Posterior cingulate gyrus (tissue), 11 donors: Measurements from ENCODE around the gene LRIT1.
A peak's percentile ranks its signal among the peaks of the same experiment; 100 is the strongest.
"Not testable (repeated sequence)": the region's sequence is repeated elsewhere in the genome, so short reads cannot be mapped to it uniquely, and the experiment has no call there.

Experiments
- DNase-seq, 10 donors: peaks; one replicate each; pipeline versions ENCODE4 v3.0.0 to v3.0.0-alpha.2; 2020 to 2021; ENCODE audit warnings: mixed read lengths in 3 of 10
- intact Hi-C: fragments of 100-400 bp; cut with DNase I; formaldehyde crosslinking; loops from one replicate; pipeline ENCODE4 v1.15.1; 2023

Gene LRIT1, protein sequence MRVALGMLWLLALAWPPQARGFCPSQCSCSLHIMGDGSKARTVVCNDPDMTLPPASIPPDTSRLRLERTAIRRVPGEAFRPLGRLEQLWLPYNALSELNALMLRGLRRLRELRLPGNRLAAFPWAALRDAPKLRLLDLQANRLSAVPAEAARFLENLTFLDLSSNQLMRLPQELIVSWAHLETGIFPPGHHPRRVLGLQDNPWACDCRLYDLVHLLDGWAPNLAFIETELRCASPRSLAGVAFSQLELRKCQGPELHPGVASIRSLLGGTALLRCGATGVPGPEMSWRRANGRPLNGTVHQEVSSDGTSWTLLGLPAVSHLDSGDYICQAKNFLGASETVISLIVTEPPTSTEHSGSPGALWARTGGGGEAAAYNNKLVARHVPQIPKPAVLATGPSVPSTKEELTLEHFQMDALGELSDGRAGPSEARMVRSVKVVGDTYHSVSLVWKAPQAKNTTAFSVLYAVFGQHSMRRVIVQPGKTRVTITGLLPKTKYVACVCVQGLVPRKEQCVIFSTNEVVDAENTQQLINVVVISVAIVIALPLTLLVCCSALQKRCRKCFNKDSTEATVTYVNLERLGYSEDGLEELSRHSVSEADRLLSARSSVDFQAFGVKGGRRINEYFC

DNA sequence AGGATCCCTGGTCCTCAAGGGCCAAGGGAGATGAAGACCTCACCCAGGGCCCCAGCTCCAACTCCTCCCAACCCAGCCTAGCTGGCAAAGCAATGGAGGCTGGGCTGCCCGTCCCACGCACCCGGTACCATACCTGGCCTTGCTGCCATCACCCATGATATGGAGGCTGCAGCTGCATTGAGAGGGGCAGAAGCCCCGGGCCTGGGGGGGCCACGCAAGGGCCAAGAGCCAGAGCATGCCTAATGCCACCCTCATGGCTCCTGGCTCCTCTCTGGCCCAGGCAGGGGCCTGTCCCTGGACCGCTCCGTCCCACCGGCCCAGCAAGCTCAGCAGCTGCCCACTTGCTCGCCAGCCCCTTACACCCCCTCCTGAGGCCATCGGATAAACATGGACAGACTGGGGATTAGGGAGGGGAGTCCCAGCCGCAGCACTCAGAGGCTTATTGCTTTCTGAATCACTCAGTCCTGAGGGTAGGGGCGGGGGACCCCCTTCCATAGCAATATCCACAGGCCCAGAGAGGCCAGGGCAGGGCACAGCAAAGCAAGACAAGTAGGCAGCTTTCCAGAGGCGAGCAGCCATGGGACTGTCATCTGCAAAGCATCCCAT lies at the start of gene LRIT1:
Gene LRIT1, minus strand, starts transcription at position 362 of the 606 bp plus-strand sequence. Its CDS starts 107 bp downstream, at position 255.
- intact Hi-C loops = no loop called here
- no peak for DNase-seq

DNA sequence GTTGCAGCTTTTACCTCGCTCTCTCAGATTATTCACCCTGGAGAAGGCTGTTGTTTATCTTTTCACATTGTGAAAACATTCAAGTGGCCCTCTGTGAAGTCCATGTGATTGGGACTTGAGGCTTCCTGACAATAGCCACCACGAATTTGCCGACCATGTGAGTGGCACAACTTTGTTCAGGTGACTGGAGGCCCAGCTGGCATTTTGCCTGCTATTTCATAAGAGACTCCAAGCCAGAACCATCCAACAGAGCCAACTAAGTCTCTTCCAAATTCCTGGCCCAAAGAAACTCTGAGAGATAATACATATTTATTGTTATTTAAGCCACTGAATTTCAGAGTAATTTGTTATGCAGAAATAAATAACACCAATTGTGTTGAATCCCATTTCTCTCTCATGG lies 48.9 kb upstream of the LRIT1 start:
- DNase-seq = no peak
- intact Hi-C loops = no loop called here

DNA sequence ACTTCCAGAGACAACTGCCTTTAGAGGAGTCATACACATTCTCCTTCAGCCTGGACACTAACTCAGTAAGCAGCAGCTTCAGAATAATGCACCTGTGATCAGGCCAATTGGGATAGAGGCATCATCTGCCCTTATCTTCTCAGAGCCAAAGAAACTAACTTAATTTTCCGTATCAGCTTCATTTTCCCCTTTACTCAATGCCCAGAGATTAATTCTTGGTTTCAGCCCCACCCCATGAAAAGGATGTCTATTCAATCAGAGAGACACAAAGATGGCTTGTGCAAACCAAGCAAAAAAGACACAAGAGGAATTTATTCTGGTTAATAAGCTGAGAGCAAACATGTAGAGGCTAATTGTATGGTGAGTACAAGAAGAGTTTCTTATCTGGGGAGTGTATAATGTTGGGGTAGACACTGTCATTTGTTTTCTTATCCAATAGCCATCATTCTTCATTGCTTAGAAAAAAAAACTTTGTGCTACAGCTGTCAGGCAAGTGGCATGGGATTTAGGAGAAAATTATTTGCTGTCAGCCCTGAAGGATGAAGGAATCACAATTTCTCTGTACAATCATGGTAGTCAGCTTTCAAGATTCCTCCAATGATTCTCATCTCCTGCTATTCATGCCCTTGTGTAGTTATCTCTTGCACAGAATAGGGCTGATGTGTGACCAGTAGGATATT lies 48.3 kb upstream of the LRIT1 start:
- no peak for DNase-seq
- intact Hi-C loops = no loop called here

DNA sequence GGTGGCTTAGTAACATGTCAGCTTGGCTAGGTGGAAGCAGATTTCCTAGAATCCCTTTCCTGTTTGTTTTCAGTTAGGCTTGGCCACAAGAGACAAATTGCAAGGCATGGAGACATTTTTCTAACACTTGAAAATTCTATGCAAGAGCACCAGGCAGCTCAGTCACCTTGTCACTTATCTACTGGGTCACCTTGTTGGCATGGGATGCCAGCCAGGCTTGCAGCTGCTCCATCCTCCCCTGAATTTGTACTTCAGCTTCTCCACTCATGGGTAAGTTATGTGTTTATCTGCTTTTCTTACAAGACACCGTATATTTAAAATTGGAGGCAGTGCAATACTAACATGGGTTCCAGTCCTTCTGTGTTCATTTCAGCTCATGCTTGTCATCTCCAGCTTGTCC lies 46.8 kb upstream of the LRIT1 start:
- intact Hi-C loops = no loop called here

DNA sequence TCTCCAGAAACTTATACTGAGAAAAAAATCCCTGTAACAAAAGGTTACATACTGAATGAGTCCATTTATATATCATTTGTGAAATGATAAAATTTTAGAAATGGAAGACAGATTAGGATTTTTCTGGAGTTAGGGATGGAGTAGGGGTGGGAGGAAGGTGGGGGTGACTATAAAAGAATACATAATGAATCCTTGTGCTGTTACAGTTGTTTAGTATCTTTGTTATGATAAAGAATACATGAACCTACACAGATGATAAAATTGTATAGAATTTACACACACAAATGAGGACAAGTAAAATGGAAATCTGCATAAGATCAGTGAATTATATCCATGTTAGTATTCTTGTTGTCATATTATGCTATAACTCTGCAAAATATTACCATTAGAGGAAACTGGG lies 45.3 kb upstream of the LRIT1 start:
- intact Hi-C loops = no loop called here

More for the DNA sequence above, 46.8 kb upstream of the LRIT1 start:
- no peak for DNase-seq

DNA sequence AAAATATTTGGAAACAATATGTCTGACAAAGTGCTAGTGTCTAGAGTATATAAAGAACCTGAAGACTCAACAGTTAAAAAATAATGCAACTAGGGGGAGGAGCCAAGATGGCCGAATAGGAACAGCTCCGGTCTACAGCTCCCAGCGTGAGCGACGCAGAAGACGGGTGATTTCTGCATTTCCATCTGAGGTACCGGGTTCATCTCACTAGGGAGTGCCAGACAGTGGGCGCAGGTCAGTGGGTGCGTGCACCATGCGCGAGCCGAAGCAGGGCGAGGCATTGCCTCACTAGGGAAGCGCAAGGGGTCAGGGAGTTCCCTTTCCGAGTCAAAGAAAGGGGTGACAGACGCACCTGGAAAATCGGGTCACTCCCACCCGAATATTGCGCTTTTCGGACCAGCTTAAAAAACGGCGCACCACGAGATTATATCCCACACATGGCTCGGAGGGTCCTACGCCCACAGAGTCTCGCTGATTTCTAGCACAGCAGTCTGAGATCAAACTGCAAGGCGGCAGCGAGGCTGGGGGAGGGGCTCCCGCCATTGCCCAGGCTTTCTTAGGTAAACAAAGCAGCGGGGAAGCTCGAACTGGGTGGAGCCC lies 38.6 kb upstream of the LRIT1 start:
- intact Hi-C loops, DNase-seq: not testable (repeated sequence)

More for the DNA sequence above, 45.3 kb upstream of the LRIT1 start:
- DNase-seq = no peak

DNA sequence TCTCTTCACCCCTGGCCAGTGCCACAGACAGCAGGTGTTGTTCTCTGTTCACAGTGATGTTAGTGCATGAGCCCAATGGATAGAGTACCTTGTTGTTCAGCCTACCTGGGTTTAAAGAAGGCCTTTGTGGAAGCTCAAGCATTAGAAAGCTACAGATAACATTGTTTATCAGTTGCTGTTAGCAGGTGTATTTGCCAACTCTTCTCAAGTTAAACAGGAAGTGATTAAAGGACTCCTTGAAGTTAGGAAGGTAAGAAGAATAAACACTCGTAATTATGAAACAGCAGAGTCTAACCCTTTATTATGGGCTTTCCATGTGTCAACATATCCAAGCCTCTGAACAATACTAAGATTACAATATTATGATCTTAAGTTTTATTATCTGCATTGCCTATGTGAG lies 29.4 kb upstream of the LRIT1 start:
- intact Hi-C loops = no loop called here
- no peak for DNase-seq

DNA sequence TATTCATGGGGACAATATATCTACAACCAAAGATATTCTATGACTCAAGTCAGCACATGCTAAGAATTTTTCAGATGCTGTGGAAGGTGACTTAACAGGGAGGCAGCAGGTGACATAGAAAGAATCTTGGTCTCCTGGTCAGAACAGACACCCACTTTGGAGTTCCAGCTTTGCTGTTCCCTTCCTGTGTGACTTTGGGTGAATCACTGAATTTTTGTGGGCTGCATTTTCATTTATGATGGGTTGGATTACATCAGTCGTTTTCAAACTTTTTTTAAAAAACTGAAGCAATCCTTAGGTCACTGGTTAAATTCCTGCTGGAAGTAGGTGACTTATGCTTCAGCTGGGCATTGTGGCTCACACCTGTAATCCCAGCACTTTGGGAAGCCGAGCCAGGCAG lies 28.4 kb upstream of the LRIT1 start:
- DNase-seq = no peak
- intact Hi-C loops = no loop called here

DNA sequence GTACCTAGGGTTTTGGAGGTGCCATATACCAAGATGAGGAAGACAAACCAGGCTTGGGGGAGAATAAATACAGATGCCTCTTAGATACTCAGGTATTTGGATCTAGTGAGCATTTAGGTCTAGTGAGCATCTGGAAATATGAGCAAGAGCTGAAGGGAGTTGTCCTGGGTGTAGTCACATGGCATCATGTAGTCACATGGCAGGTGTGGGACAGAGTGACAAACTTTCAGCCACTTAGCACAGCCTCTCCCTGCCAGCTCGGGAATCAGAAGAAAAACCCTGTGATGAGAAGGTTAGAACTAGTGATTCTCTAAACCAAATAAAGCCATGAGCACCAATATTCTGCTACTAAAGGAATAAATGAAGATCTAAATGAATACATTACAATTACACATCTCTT lies 27.8 kb upstream of the LRIT1 start:
- no peak for DNase-seq
- intact Hi-C loops = no loop called here

DNA sequence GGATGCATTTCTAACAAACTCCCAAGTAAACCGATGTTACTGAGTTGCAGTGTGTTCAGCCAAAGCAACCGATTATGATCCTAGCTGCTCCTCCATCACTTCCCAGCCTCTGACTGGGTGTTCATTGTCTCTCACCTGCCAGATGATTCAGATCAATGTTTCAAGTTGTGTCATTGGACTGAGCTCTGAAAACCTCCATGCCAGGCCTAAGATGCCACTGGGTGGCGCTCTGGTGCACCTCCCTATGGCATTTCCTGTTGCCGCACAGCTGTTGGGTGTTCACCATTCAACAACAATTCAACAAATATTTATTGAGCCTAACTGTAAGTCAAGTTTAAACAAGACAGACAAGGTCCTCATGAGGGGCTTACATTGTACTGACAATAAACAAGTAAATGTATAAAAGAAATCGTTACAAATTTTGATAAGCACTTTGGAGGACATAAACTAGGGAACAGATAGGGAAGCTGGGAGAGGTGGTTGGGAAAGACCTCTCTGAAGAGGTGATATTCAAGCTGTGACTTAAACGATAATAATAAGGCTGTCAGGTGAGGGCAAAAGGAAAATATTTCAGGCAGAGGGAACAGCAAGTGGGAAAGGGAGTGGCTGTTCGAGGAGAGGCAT lies 26.3 kb upstream of the LRIT1 start:
- intact Hi-C loops = no loop called here
- DNase-seq = peak in 4 of 10 donors; percentile 38 to 91 (median 42)

DNA sequence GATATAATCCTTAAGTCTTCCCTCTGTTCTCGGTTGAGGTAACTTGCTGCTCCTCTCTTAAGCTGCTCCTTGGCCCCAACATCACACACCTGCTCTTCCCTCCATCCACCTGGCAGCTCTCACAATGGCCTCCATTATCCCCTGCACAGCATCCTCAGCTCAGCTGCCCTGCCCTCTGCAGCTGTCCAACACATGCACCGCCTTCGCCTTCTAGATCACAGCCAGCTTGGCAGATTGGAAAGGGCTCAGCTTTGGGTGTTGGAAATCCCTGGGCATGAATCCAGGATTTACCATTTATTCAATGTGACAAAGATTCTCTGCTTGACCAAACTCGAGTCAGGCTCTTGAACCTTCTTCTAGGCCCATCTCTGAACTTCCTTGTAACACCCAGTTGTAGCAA lies 24.1 kb upstream of the LRIT1 start:
- intact Hi-C loops = no loop called here
- DNase-seq = peak in 2 of 10 donors; percentile 29 to 34

DNA sequence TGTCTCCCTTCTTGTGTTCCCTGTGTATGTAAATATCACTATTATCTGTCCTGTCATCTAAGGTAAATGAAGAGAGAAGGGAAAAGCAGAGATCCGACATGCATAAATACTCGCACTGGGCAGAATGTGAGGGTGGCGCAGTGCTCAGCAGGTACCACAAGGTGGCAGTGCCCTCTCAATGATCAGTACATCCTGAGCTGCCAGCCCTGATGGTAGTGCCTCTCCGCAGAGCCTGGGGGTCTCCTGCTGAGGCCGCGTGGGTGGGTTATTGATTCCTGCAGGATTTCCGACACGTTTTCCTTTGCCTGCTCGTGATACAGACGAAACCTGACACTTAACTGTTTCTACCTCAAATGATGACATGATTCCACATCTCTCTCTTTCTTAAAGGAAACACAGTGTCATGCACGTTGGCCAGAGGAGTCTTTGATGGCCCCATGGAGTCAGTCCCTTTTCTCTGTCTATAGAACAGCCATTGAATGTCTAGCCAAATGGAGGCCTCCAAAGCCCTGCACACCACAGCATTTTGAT lies 23.3 kb upstream of the LRIT1 start:
- peak; percentile 50 to 97 (median 82) for DNase-seq
- intact Hi-C loops = loop anchor here (1.0 kb wide), 1 partner anchor 273 kb away; no protein-coding TSS in a partner anchor

DNA sequence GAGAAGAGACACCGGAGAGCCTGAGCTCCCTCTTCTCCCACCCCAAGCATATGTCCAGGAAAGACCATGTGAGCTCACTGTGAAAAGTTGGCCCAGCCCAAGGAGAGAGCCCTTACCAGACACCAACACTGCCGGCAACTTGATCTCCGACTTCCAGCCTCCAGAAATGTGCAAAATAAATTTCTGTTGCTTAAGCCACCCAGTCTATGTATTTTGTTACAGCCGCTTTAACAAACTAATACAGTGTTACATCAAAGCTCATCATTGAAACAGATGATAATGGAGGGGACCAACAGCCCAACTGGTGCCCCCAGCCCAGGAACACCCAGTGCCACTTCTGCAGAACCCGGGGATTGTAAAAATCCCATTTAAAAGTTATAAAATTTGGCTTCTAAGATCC lies 22.4 kb upstream of the LRIT1 start:
- intact Hi-C loops = loop anchor here (1.0 kb wide), 1 partner anchor 274 kb away; no protein-coding TSS in a partner anchor
- no peak for DNase-seq

DNA sequence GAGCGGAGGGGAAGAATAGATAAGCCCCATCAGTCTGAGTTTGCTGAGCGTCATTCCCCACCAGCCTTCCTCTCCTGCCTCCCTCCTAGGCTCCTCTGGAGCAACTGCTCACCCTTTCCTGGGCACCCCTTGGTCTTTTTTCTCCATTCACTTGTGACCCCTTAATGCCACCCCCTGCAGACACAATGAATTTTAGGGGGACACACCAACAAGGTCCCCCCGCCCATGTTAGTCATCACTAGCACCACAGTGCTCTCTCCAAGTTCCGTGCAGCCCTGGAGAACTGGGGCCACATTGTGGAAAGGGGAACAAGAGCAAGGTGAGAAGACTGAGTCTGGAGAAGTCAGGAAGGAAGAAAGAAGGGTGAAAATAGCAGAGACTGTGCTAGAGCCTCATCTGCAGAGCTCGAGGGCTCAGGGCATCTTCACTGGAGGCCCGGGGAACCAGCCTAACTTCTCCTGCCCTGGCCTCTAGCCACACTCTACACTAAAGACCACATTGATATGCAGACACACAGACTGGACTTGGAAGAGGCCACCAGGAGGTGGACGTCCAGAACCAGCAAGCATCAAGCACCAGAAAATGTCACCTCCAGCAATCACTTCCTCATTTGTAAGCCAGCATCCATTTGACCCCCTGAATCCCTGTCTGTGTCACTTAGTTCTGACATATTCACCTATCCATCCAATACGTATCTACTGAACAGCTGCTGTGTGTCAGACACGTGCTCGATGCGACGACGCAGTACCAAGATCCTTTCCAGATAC lies 21.0 kb upstream of the LRIT1 start:
- DNase-seq = no peak
- intact Hi-C loops = no loop called here

DNA sequence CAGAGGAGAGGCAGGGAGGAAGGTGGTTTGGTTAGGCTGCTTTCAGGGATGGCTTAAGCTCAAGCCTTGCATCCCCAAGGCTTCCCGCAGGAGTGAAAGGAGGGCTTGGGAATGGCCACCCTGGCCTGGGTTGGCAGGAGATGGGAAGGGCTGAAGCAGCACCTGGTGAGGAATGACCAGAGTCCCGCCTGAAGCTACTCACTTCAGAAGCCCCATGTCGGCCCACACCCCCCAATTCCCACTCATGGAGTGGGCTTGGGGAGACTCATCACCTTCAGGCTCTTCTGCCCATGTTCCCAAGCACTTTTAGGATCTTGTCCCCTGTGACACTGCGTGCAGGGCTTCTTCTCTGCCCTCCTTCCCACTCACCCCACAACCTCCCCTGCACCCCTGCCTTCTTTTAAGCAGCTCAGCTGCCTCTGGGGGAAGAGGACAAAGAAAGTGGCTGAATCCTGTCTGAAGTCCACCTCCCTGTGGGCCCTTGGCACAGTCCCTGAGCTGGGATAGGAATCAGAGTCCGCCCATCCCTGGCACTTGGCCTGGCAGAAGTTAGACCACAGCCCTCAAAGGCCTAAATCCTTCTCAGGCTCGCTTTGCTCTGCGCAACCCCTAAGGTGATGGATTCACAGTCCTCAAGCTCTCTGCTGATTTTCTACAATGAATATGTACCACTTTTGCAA lies 20.0 kb upstream of the LRIT1 start:
- intact Hi-C loops = no loop called here
- no peak for DNase-seq

DNA sequence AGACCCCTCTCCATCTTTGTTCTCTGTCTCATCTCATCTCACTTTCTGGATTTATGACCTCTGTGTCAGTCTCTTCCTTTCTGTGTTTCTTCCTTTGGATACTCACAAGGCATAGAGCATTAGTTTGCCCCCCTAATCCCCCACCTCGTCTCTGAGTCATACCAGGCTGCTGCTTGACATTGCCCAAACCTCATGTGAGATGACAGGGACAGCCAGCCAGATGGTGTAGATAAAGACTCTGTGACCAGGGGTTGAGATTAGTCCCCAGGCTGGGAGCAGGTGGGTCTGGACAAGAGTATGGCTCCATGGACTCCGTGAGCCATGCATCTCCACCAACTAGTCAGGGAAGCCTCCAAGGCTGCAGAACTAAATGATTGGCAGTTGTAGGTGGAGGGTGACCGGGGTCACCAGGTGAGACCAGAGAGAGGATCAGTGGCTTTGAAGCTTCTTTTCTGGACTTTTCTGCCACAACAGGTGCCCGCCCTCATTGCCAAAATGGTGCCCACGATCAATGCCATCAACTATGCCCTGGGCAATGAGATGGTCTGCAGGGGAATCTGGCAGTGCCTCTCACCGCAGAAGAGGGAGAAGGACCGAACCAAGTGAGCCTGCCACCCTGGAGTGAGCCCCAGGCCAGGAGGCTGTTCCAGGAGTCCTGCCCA lies 16.8 kb upstream of the LRIT1 start:
- intact Hi-C loops = no loop called here
- no peak for DNase-seq

DNA sequence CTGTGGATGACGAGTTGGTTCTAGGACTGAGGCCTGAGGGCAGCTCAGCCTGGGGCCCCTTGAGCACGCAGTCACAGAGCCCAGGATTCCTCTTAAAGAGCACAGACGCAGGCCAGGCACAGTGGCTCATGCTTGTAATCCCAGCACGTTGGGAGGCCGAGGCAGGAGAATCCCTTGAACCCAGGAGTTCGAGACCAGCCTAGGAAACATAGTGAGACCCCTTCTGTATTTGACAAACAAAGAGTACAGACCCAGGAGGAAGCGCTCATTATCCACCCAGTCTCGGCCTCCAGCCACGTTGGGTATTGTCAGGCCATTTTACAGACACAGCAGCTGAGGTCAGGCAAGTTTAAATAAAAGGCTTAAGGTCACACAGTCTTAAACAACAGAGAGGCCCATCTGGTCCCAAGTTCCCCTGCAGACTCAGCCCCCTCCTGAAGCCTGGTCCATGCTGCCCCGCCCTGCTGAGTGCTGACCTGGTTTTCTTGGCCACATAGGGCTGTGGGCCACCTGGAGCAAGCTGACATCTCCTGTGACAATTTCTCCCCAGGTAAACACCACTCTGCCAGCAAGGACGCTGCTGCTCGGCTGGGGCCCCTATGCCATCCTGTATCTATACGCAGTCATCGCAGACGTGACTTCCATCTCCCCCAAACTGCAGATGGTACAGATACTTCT lies 16.1 kb upstream of the LRIT1 start:
- no peak for DNase-seq
- intact Hi-C loops = loop anchor here (2.0 kb wide), 1 partner anchor 109 kb away; no protein-coding TSS in a partner anchor
